HepG2 (cell line): Measurements from ENCODE around the gene MYO1B. TPM values are rescaled to one million over a fixed set of nuclear protein-coding genes. Genes with fewer than 3 reads are reported as not detected.

Experiments used
- ARID2 ChIP-seq: sonication (generic); formaldehyde crosslinking; IDR thresholded peaks from 2 replicates; pipeline ENCODE4 v1.8.1; 2022; ENCODE audit warnings: mild to moderate bottlenecking, missing genetic modification reagents, borderline replicate concordance
- ATF1 ChIP-seq: IDR thresholded peaks from 2 replicates; pipeline ENCODE4 v1.6.1; 2016; ENCODE audit warnings: mild to moderate bottlenecking, control low read depth
- ATF6 ChIP-seq: sonication (generic); formaldehyde crosslinking; conservative IDR thresholded peaks from 2 replicates; pipeline ENCODE4 v1.4.0; 2020; ENCODE audit warnings: missing genetic modification reagents
- GATAD1 ChIP-seq: IDR thresholded peaks from 2 replicates; pipeline ENCODE4 v1.6.1; 2016; ENCODE audit warnings: missing genetic modification reagents, missing compliant biosample characterization
- KDM6A ChIP-seq: IDR thresholded peaks from 2 replicates; pipeline ENCODE4 v1.6.1; 2016; ENCODE audit warnings: low read depth
- NR2F2 ChIP-seq: IDR thresholded peaks from 2 replicates; pipeline ENCODE4 v1.6.1; 2012; ENCODE audit warnings: low read depth, inconsistent platforms, borderline replicate concordance
- RARG ChIP-seq: sonication (generic); formaldehyde crosslinking; IDR thresholded peaks from 2 replicates; pipeline ENCODE4 v1.4.0; 2020; ENCODE audit warnings: low read depth, mild to moderate bottlenecking, missing genetic modification reagents
- RCOR2 ChIP-seq: IDR thresholded peaks from 2 replicates; pipeline ENCODE4 v1.6.1; 2016; ENCODE audit warnings: missing biosample characterization, missing genetic modification reagents
- SRY ChIP-seq: sonication (generic); formaldehyde crosslinking; IDR thresholded peaks from 2 replicates; pipeline ENCODE4 v1.8.0; 2022; ENCODE audit warnings: mild to moderate bottlenecking, missing genetic modification reagents
- U2AF1 ChIP-seq: fragments of 200-400 bp; formaldehyde crosslinking; optimal IDR thresholded peaks from 2 replicates; pipeline ENCODE3; 2017; ENCODE audit warnings: mild to moderate bottlenecking, low read depth, low read length
- ZBTB10 ChIP-seq: sonication (generic); formaldehyde crosslinking; IDR thresholded peaks from 2 replicates; pipeline ENCODE4 v1.4.0; 2020; ENCODE audit warnings: missing genetic modification reagents, borderline replicate concordance
- ZFYVE20 ChIP-seq: sonication (generic); formaldehyde crosslinking; IDR thresholded peaks from 2 replicates; pipeline ENCODE4 v1.8.0; 2023; ENCODE audit warnings: low read depth, mild to moderate bottlenecking, moderate library complexity, missing genetic modification reagents, borderline replicate concordance
- ZNF17 ChIP-seq: sonication (generic); formaldehyde crosslinking; IDR thresholded peaks from 2 replicates; pipeline ENCODE4 v1.5.0; 2020; ENCODE audit warnings: mild to moderate bottlenecking, missing genetic modification reagents
- ZNF557 ChIP-seq: sonication (generic); formaldehyde crosslinking; IDR thresholded peaks from 2 replicates; pipeline ENCODE4 v1.4.0; 2020; ENCODE audit warnings: missing genetic modification reagents
- ZSCAN12 ChIP-seq: sonication (generic); formaldehyde crosslinking; IDR thresholded peaks from 2 replicates; pipeline ENCODE4 v1.9.0; 2021; ENCODE audit warnings: mild to moderate bottlenecking, missing genetic modification reagents
- polyA plus RNA-seq, 8 experiments: library from polyadenylated mRNA; depleted of rRNA in 3 of 8; stranded (reverse) in 7 of 8; unstranded in 1 of 8; fragments of >200 nt; fragmentation: Illumina TruSeq in 4 of 8; extraction: Trizol in 4 of 8; gene quantifications; 2 replicates each; pipeline versions ENCODE4 v1.2.1 to v1.2.3, GENCODE V29; 2011 to 2016; ENCODE audit warnings: low read depth in 4 of 8, missing spikeins in 1 of 8, mixed read lengths in 1 of 8; ENCODE audit not compliant: insufficient read depth in 1 of 8
- total RNA-seq, 5 experiments: library from RNA; depleted of rRNA; stranded (reverse); fragments of >200 nt; fragmentation: Illumina TruSeq; extraction: Trizol; gene quantifications; 2 replicates each; pipeline ENCODE4 v1.2.3, GENCODE V29; 2016; ENCODE audit warnings: low read depth in 1 of 5
- TF ChIP-seq, protein P1 (sequence below): sonication (generic); formaldehyde crosslinking; IDR thresholded peaks from 2 replicates; pipeline ENCODE4 v1.8.0; 2022; ENCODE audit warnings: missing genetic modification reagents, mild to moderate bottlenecking, borderline replicate concordance
- TF ChIP-seq, protein P2 (sequence below): IDR thresholded peaks from 2 replicates; pipeline ENCODE4 v1.6.1; 2016; ENCODE audit warnings: mild to moderate bottlenecking, missing biosample characterization, missing genetic modification reagents
- TF ChIP-seq, protein P3 (sequence below): sonication (generic); formaldehyde crosslinking; IDR thresholded peaks from 2 replicates; pipeline ENCODE4 v1.5.0; 2020; ENCODE audit warnings: missing genetic modification reagents

MYO1B gene
- total and polyA plus RNA-seq, 2 of the 13 experiments (the other 11 are each of a cell fraction or from before 2014, with no cell fraction given), result 36.9 to 89.8 TPM

- TF ChIP-seq ZFYVE20 (no peak), ATF1 (CRISPR knock-in tag) (no peak), ZSCAN12 (CRISPR knock-in tag) (no peak), NR2F2 (no peak), RARG (CRISPR knock-in tag) (0 out of 2 replicates have a peak, but pooled peaks have one; percentile 48), SRY (CRISPR knock-in tag) (no peak; the same call in 1 of the 2 replicates), KDM6A (CRISPR knock-in tag) (no peak), ZNF17 (CRISPR knock-in tag) (no peak), GATAD1 (CRISPR knock-in tag) (no peak), RCOR2 (CRISPR knock-in tag) (0 out of 2 replicates have a peak, but pooled peaks have one; percentile 62), ZNF557 (peak; percentile 75; the same call in 1 of the 2 replicates), U2AF1 (no peak), ZBTB10 (CRISPR knock-in tag) (peak; percentile 74; the same call in 1 of the 2 replicates), ARID2 (peak; percentile 81; the same call in 1 of the 2 replicates), ATF6 (CRISPR knock-in tag) (no peak)
- TF ChIP-seq, protein P1, sequence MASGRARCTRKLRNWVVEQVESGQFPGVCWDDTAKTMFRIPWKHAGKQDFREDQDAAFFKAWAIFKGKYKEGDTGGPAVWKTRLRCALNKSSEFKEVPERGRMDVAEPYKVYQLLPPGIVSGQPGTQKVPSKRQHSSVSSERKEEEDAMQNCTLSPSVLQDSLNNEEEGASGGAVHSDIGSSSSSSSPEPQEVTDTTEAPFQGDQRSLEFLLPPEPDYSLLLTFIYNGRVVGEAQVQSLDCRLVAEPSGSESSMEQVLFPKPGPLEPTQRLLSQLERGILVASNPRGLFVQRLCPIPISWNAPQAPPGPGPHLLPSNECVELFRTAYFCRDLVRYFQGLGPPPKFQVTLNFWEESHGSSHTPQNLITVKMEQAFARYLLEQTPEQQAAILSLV, result peak; percentile 66; the same call in 1 of the 2 replicates
- TF ChIP-seq, protein P2, sequence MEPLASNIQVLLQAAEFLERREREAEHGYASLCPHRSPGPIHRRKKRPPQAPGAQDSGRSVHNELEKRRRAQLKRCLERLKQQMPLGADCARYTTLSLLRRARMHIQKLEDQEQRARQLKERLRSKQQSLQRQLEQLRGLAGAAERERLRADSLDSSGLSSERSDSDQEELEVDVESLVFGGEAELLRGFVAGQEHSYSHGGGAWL (CRISPR knock-in tag), result peak; percentile 71; the same call in 1 of the 2 replicates
- TF ChIP-seq, protein P3, sequence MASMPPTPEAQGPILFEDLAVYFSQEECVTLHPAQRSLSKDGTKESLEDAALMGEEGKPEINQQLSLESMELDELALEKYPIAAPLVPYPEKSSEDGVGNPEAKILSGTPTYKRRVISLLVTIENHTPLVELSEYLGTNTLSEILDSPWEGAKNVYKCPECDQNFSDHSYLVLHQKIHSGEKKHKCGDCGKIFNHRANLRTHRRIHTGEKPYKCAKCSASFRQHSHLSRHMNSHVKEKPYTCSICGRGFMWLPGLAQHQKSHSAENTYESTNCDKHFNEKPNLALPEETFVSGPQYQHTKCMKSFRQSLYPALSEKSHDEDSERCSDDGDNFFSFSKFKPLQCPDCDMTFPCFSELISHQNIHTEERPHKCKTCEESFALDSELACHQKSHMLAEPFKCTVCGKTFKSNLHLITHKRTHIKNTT (CRISPR knock-in tag), result no peak
Observed at GRCh38 chr2:191245869-191246531, 796 bp downstream of the MYO1B start (continued).
